GM12892 (cell line): Measurements from ENCODE around the gene MYH10.

Experiments used
- POLR2A ChIP-seq: IDR thresholded peaks from 2 replicates; pipeline ENCODE4 v1.6.1; 2011; ENCODE audit warnings: low read depth, low read length, control low read depth
- POLR2AphosphoS5 ChIP-seq: IDR thresholded peaks from 2 replicates; pipeline ENCODE4 v1.6.1; 2011; ENCODE audit warnings: low read depth, low read length, control low read depth
- TAF1 ChIP-seq: IDR thresholded peaks from 2 replicates; pipeline ENCODE4 v1.6.1; 2011; ENCODE audit warnings: low read depth, mild to moderate bottlenecking, control low read depth, low read length, borderline replicate concordance

DNA sequence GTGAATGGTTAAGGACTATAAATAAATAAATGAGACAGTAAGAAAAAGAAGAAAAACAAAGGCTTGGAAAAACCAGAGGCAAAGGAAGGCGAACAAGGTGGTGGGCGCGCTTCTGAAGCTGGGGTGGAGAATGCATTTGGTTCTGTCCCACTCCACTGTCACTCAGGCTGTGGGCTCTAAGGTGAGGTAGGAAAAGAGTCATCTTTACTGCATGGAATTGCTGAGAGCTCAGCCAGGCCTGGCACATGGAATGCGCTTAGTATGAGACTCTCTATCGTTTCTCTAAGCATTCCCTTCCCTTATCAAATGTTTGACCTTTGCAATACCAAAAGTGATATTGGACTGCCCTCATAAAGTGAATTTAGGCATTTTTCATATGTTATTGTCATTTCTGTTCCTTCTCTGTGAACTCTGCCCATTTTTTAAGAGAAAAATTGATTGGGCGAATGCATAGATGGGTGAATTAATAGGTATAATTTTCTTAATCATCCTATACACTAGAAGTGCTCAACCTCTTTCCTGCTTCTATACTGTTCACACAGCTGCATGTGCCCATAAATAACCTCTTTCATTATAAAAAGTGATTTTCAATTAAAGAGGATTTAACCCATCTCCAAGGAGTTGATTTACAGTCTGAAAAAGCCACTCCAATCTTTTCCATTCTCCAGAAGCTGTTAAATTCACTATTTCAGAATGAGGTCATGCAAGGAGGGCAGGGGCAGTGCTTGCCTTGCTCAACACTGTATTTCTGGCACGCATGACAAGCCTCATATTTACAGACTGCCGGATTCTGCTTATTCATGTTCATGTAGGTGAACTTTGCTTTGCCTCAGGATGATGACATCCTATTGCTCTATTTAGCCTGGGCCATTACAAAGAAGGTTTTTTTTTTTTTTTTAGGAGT, 87.7 kb downstream of the MYH10 start:
- TF ChIP-seq POLR2A (no peak), POLR2AphosphoS5 (no peak), TAF1 (no peak)
